Coronary artery (tissue), 2 donors: ENCODE results near the gene NARF.

Experiments
- DNase-seq: peaks from one replicate; pipeline ENCODE4 v3.0.0-alpha.2; 2017; ENCODE audit warnings: low spot score
- H3K27ac ChIP-seq, 2 donors: fragments of 200-600 bp; sonication (generic); one replicate each; pipeline ENCODE4 v1.5.1; 2016 to 2019
- H3K4me3 ChIP-seq: fragments of 200-600 bp; sonication (generic); 2 replicates; pipeline ENCODE4 v1.5.1; 2016; ENCODE audit warnings: mild to moderate bottlenecking, moderate library complexity
- TF ChIP-seq, protein P1 (sequence below): fragments of 200-600 bp; sonication (generic); IDR thresholded peaks from one replicate; pipeline ENCODE4 v1.5.1; 2019; ENCODE audit warnings: antibody characterized with exemption

NARF gene

DNA sequence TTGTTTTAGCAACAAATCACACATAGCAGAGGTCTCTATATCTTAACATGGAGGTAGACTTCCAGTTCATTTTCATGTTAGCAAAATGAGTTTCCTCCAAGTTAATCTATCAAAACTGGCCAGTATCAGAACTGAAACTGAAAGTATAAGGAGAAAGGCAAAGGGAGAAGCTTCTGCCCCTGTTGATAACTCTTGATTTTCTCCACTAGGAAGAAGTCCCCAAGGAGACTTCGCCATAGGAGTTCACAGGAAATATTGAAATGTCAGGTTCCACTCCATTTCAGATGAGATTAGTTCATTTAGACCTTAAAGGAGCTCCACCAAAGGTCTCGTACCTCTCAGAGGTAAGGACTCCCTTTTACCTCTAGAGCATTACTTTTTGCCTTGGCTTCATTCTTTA is 39.0 kb upstream of the NARF start:
- Histone ChIP-seq H3K27ac (no peak overlapping the region), H3K4me3 (peak overlapping the region; percentile 84)
- TF ChIP-seq, protein P1, sequence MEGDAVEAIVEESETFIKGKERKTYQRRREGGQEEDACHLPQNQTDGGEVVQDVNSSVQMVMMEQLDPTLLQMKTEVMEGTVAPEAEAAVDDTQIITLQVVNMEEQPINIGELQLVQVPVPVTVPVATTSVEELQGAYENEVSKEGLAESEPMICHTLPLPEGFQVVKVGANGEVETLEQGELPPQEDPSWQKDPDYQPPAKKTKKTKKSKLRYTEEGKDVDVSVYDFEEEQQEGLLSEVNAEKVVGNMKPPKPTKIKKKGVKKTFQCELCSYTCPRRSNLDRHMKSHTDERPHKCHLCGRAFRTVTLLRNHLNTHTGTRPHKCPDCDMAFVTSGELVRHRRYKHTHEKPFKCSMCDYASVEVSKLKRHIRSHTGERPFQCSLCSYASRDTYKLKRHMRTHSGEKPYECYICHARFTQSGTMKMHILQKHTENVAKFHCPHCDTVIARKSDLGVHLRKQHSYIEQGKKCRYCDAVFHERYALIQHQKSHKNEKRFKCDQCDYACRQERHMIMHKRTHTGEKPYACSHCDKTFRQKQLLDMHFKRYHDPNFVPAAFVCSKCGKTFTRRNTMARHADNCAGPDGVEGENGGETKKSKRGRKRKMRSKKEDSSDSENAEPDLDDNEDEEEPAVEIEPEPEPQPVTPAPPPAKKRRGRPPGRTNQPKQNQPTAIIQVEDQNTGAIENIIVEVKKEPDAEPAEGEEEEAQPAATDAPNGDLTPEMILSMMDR, result no peak
- DNase-seq, result no peak

DNA sequence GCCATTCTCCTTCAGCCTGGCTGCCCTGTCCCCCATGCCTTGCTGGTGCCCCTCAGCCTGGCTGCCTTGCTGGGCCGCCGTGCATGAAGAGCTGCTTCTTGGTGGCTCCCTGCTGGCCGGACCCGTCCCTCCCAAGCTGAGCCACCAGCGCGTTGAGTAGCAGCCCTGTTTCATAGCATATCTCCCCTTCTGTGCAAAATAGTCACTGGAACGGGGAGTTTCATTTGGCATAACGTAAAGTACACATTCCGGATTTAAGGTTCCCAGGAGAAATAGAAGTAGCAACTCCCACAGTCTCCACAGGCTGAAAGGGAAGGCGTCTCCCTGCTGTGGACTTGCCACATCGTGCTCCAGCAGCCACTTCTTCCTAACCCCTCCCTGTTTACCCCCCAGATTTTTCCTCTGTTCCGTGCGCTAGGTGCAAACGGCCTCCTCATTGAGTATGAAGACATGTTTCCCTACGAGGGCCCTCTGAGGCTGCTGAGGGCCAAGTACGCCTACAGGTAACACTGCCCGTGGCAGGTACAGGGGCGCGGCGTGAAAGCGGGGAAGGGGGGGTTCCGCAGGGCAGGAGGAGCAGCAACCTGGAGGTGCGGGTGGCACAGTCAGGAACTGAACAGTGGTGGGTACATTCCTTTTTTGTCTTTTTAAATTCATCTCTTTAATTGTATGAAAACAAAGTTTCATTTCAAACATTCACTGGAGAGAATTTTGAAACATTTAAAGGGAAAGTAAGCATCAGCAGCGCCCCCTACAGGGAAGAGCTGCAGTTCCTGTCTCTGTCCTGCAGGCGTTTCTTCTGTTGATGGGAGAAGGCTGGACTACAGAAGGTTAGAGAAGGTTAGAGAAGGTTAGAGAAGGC is 34.3 kb upstream of the NARF start:
- DNase-seq, result no peak
- TF ChIP-seq, protein P1, result no peak
- no peak overlapping the region for H3K27ac ChIP-seq
- no peak overlapping the region for H3K4me3 ChIP-seq

DNA sequence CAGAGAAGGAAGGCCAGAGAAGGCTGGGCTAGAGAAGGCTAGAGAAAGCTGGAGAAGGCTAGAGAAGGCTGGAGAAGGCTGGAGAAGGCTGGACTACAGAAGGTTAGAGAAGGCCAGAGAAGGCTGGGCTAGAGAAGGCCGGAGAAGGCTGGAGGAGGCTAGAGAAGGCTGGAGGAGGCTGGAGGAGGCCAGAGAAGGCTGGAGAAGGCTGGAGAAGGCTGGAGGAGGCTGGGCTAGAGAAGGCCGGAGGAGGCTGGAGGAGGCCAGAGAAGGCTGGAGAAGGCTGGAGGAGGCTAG is 33.7 kb upstream of the NARF start:
- Histone ChIP-seq H3K27ac (no peak overlapping the region), H3K4me3 (no peak overlapping the region)
- TF ChIP-seq, protein P1, result no peak
- no peak for DNase-seq

DNA sequence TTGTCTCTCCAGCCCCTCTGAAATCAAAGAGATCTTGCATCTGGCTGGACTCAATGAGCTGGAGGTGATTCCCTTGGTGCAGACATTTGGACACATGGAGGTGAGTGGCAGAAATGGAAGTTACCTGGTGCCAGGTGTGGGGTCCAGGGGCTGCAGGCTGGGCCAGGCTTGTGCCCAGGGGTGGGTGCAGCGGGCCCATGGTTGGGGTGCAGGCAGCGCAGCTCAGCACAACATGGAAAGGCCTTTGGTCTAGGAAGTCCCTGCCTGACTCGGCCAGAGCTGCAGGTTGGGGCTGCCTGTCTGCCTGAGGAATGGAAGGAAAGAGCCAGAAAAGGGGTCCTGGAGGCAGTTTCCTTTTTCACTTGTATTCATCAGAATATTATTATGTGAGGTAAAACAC is 30.0 kb upstream of the NARF start:
- TF ChIP-seq, protein P1, result no peak
- no peak overlapping the region for H3K4me3 ChIP-seq
- no peak overlapping the region for H3K27ac ChIP-seq
- DNase-seq, result no peak

DNA sequence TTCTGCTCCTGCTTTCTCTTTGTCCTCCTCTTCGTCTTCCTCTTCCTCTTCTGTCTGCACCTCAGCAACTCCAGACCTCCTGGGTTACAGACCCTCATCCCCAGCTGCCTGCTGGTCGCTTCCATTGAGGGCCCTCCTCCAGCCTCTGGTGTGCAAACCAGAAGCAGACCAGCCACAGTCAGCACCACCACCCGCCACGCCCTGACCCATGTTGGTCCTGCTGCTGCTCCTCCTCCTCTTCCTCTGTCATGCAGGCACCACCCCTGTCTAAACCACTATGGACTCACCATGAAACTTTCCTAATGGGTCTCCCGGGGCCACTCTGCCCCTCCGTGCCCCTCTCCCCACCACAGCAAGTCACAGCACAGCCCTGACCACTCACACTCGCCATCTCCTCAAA is 28.7 kb upstream of the NARF start:
- Histone ChIP-seq H3K4me3 (no peak overlapping the region), H3K27ac (no peak overlapping the region)
- DNase-seq, result no peak
- TF ChIP-seq, protein P1, result no peak

DNA sequence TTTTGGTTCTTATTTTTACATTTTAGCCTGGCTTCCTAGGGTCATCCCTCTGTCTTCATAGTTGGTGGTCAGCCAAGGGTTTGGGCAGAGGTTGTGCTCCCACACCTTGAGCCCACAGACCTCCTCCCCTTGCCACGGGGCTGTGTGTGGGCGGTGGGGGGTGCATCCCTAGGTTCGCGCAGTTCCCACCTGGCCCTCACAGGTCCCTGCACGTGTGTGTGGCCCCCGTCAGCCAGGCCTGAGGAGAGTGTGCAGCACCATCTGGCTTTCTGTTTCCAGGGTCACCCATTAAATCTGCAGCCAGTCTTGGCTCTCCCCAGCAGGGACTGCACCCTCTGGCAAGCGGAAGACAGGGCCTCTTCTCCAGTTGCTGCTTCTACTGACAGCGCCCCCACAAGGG is 26.5 kb upstream of the NARF start:
- TF ChIP-seq, protein P1, result no peak
- DNase-seq, result no peak

DNA sequence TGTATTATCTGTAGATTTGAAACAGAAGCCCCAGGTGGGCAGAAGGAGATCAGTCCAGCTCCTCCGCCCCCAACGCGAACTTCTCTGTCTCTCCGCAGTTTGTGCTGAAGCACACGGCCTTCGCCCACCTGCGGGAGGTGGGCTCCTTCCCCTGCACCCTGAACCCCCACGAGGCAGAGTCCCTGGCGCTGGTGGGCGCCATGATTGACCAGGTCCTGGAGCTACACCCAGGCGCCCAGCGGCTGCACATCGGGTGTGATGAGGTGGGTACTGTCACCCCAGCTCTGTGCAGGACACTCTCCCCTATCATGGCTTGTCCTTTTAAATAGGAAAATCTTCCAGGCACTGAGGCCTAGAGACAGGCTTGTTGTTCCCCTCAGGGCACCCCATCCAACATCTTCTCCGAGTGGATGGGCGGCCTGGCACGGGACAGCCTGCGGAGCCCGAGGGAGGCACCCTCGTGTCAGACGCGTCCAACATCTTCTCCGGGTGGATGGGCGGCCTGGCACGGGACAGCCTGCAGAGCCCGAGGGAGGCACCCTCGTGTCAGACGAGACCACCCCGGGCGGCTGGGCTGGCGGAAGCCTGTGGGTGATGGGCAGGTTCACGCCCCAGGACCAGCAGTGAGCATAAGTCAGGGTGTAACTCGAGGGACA is 24.9 kb upstream of the NARF start:
- TF ChIP-seq, protein P1, result no peak
- H3K27ac ChIP-seq, result no peak overlapping the region
- no peak overlapping the region for H3K4me3 ChIP-seq
- DNase-seq, result no peak

More for the DNA sequence above, 26.5 kb upstream of the NARF start:
- Histone ChIP-seq H3K27ac (no peak overlapping the region), H3K4me3 (no peak overlapping the region)
